ENCODE data around the gene CUX1.
"Not testable (repeated sequence)": the region's sequence is repeated elsewhere in the genome, so short reads cannot be mapped to it uniquely, and the experiment has no call there.

The CUX1 gene

GRCh38 chr7:101817471-101818286, at the start of gene CUX1:
Gene CUX1, plus strand, starts transcription at chr7:101817626. Its CDS starts 14 bp downstream, at chr7:101817640.
- peak; percentile 75 for DNase-seq

DNA sequence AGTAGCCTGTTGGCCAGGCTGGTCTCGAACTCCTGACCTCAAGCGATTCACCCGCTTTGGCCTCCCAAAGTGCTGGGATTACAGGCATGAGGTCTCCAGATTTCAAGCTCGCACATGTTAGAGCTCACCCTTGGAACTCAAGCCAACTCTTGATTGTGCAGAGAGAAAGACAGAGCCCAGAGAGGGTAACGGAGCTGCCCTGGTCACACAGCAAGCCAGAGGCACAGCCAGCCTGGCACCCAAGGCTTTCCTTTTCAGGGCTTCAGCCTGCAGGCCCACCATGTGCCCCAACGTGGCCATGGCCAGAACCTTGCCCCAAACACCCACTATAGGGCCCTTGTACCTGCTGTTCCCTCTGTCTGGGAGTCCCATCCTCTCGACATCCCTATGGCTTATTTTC, 49.1 kb upstream of the CUX1 start:
- no peak for DNase-seq

- no peak for DNase-seq
Measured at GRCh38 chr7:101770466-101770865, 47.0 kb upstream of the CUX1 start.

- no peak for DNase-seq
Measured at GRCh38 chr7:101772508-101773211, 44.8 kb upstream of the CUX1 start.

- no peak for DNase-seq
Measured at GRCh38 chr7:101775181-101775580, 42.2 kb upstream of the CUX1 start.

DNA sequence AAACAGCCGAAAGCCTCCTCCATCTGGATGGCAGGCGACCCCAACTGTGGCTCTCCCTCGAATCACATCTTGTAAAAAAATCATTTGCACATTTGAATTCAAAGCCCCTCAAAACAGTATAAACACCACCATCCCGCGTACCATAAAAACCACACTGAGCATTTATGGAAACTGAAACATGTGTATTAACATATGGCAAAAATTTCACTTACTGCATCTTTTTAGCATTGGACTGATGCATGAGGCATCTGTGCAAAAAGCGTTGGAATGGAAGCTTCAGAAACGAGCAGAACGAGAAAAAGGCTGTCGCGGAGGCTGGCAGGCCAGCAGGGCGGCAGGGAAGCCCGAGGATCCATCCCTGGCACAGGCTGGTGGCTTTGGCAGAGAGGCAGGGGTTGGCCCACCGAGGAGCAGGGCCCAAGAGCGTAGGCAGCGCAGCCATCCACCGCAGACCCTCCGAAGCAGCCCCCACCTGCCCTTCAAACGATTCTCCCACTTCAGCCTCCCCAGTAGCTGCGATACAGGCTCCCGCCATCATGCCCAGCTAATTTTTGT, 39.3 kb upstream of the CUX1 start:
- DNase-seq: no peak

DNA sequence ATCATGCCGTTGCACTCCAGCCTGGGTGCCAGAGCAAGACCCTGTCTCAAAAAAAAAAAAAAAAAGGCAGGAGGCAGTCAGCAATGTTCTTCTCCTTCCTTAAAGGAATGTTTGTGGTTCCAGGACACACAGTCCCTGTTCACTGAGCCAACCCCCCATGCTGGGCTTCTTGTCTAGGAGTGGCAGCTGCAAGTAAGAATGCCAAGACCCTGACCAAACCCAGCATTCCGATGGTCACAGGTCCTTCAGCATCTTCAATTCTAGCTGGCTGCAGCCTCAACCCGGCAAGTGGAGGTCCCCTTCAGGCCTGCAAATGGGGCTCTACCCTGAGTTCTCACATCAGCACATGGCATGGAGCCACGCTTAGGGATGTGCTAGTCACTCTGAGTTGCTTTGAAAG, 38.2 kb upstream of the CUX1 start:
- DNase-seq: no peak

- no peak for DNase-seq
Measured at GRCh38 chr7:101780281-101780680, 37.1 kb upstream of the CUX1 start.

- no peak for DNase-seq
Measured at GRCh38 chr7:101781439-101781838, 36.0 kb upstream of the CUX1 start.

- no peak for DNase-seq
Measured at GRCh38 chr7:101782476-101782875, 35.0 kb upstream of the CUX1 start.

DNA sequence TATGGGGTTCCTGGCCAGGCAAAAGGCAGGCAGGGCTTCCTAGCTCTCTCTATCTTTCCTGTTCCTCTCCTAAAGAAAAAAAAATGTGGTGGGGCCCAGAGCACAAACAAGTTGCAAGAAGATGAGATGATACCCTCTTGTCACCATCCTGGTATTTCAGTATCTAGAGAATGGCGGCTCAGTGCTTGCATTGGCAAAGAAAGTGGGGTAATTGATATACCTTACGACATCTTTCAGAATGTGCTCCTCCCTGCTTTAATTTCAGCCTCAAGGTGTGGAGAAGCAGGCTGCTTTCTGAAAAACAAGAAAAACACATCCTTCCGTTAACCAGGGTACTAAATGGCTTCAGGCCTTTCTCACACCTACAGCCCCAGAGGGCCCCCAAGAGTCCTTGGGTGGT, 34.5 kb upstream of the CUX1 start:
- DNase-seq: no peak

DNA sequence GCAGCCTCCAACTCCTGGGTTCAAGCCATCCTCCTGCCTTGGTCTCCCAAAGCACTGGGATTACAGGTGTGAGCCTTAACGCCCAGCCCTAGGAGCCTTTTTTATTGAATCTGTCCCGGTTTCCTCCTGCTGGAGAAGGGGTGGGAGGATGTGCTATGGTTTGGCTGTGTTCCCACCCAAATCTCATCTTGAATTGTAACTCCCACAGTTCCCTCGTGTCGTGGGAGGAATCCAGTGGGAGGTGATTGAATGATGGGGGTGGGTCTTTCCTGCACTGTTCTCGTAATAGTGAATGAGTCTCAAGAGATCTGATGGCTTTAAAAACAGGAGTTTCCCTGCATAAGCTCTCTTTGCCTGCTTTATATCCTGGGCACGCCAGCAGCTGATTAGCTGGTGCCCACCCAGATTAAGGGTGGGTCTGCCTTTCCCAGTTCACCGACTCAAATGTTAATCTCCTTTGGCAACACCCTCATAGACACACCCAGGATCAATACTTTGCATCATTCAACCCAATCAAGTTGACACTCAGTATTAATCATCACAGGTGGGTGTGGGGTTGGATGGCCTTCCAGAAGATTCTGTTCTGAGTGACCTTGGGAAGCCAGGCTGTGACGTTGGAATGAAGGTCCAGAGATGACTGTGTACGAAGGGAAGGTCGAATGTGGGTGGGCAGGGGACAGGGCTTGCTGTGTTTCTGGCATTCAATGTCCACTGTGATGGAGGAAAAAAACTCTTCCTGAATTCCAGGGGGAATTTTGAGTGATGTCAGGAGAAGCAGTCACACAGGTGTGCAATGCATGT, 33.8 kb upstream of the CUX1 start:
- DNase-seq: no peak

DNA sequence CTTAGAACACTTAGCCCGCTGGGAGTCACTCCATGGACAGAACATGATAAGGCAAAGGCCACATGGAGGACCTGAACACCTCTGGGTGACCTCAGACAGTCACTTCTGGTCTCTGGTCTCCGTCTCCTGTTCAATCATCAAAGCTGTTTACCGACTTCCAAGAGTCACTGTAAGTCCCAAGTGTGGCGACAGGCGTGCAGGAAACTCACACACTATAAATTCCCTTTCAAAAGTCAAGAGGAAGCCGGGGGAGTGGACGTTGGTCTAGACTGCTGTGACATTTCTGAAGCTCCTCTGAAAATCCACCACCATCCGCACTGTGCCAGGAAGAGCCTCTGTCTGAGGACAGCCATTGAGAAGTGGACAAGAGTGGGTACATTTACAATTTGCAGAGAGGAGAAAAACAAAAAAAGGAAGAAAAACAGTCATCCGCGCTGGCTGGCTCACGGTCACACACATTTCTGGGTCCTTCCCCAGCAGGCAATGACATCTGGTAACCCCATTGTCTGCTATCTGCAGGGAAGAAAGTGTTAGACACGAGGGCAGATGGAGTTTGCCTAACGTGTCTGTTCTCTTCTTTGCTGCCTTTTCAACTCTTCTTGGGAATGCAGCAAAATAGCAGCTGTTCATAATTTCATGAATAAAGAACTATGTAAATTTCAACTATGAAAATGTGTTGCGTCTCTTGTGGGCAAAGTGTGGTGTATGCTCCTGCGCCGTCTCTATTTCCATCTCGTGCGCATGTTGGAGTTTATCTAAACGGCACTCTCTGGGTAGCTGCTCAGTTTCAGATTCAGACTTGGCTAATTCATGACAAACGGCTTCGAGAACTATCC, 32.9 kb upstream of the CUX1 start:
- no peak for DNase-seq

DNA sequence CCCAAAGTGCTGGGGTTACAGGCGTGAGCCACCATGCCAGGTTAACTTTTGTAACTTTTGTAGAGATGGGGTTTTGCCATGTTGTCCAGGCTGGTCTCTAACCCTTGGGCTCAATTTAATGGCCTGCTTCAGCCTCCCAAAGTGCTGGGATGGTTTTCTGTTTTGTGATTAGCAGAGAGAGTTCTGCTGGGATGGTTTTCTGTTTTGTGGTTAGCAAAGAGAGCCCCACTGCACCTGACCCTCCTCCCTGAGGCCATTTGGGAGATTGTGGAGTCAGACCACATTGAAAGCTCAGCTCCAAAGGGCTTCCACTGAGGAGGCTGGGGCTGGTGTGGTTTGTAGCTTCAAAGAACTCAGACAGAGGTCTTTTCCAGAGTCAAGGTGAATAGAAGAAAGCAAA, 29.6 kb upstream of the CUX1 start:
- no peak for DNase-seq

GRCh38 chr7:101788517-101788916, 28.9 kb upstream of the CUX1 start:
- no peak for DNase-seq

DNA sequence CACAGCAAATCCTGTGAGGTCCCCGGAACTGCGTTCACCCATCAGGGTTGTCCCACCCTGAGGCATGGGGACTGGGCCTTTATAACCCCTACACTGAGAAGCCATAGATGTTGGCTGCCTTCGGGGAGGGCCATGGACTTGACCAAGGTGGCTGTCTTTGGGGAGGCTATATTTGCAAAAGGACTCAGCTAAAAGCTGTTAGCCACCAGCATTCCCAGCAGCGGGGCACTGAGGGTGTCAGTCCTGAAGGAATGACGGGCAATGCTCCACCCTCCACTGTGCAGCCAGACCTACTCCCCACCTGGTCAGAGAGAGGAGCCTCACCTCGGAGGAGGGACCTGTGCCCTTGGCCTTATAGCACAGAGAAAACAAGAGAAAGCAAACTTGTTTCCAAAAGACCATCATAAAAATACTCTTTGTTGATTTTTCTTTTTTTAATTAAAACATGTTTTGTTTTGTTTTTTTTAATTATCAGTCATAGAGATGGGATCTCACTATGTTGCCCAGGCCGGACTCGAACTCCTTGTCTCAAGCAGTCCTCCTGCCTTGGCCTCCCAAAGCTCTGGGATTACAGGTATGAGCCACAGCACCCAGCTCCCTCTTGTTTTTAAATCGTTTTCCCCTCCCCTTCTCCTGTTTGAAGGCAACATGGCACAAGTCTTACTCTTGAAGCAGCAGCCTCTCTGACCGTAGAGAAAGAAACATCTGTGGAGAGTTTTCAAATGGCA, 26.7 kb upstream of the CUX1 start:
- no peak for DNase-seq

DNA sequence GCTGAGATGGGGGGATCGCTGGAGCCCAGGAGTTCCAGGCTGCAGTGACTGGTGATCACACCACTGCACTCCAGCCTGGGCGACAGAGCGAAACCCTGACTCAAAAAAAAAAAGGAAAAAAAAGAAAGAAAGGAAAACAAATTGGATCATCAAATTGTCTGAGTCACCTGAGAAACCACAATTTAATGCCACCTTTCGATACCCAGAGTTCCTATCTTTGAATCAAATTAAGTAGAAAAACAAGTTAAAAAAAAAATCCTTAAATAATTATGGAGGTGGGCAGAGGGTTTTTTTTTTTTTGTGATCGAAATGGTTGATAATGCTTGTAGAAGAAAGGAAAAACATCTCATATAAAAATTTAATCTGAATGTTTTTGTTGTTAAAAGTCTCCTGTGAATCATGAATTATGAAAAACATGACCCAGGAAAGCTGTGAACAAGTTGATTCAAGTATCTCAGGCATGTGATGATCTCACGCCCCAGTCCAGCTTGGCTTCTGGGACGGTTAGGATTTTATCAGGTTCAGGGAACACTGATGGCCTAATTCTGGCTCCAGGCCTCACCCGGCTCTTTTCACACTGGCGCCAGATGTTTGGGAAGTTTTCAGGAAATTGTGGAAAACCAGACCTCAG, 25.3 kb upstream of the CUX1 start:
- DNase-seq: no peak

- DNase-seq: not testable (repeated sequence)
Measured at GRCh38 chr7:101792682-101793071, 24.7 kb upstream of the CUX1 start.

DNA sequence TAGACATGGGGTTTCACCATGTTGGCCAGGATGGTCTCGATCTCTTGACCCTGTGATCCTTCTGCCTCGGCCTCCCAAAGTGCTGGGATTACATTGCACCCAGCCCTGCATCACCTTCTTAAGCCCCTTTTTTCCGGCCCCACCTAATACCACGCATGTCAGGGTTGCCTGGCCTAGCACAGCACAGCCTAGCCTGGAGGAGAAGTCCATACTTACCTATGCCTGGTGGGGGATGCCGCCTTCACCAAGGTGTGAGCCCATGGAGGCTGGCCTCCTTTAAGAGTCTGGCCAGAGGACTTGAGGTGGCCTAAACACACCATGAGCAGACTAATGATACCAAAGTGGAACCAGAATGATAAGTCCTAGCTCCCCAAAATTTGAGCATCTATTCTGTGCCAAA, 22.0 kb upstream of the CUX1 start:
- DNase-seq: no peak

DNA sequence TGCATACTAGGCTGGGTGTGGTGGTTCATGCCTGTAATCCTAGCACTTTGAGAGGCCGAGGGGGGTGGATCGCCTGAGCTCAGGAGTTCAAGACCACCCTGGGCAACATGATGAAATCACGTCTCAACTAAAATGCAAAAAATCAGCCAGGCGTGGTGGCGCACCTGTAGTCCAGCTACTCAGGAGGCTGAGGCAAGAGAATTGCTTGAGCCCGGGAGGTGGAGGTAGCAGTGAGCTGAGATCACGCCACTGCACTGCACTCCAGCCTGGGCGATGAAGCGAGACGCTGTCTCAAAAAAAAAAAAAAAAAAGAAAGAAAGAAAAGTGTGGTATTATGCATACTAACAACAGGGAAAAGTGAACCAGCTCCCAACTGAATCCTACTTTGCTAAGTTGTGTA, 19.3 kb upstream of the CUX1 start:
- not testable (repeated sequence) for DNase-seq

Measured in hematopoietic multipotent progenitor cell treated with erythropoietin and hydrocortisone succinate and interleukin-3 and kit ligand, for 6 days (in vitro differentiated cells).